ENCODE results near the gene MICOS13.
A peak's percentile ranks its signal among the peaks of the same experiment; 100 is the strongest.

Gene MICOS13

GRCh38 chr19:5680437-5681368 is at the start of gene MICOS13, which contains the start of gene HSD11B1L:
Gene MICOS13, minus strand, starts transcription at chr19:5680516. Its CDS starts 30 bp downstream, at chr19:5680486.
Gene HSD11B1L, plus strand, starts transcription at chr19:5681027. Its CDS starts 3,806 bp downstream, at chr19:5684833.
- in situ Hi-C loops (cut with MboI; ENCODE audit: low pct_unique_long_range_greater_than_20kb, low sequenced_read_pairs), result no loop called here
- peak; percentile 99 for DNase-seq

GRCh38 chr19:5727453-5728050 is 47.2 kb upstream of the MICOS13 start:
- in situ Hi-C loops (cut with MboI; ENCODE audit: low pct_unique_long_range_greater_than_20kb, low sequenced_read_pairs), result no loop called here
- no peak for DNase-seq

- peak; percentile 100 for DNase-seq
- in situ Hi-C loops (cut with MboI; ENCODE audit: low pct_unique_long_range_greater_than_20kb, low sequenced_read_pairs), result no loop called here
These were observed 39.9 kb upstream of the MICOS13 start, which contains the start of the genes CATSPERD and LONP1 for GRCh38 chr19:5719961-5720790. Gene CATSPERD, plus strand, starts transcription at chr19:5720637. Its CDS starts 101 bp downstream, at chr19:5720738. Gene LONP1, minus strand, starts transcription at chr19:5720146. Its CDS starts 14 bp downstream, at chr19:5720132.

GRCh38 chr19:5719274-5719960 is 39.1 kb upstream of the MICOS13 start:
- peak; percentile 32 for DNase-seq
- in situ Hi-C loops (cut with MboI; ENCODE audit: low pct_unique_long_range_greater_than_20kb, low sequenced_read_pairs), result no loop called here

GRCh38 chr19:5718579-5719273 is 38.4 kb upstream of the MICOS13 start:
- DNase-seq, result peak; percentile 84
- in situ Hi-C loops (cut with MboI; ENCODE audit: low pct_unique_long_range_greater_than_20kb, low sequenced_read_pairs), result no loop called here

- no peak for DNase-seq
These were observed 37.8 kb upstream of the MICOS13 start for GRCh38 chr19:5718037-5718578.

GRCh38 chr19:5717215-5717935 is 37.1 kb upstream of the MICOS13 start:
- DNase-seq, result no peak
- in situ Hi-C loops (cut with MboI; ENCODE audit: low pct_unique_long_range_greater_than_20kb, low sequenced_read_pairs), result no loop called here

More at GRCh38 chr19:5718037-5718578, 37.8 kb upstream of the MICOS13 start:
- in situ Hi-C loops (cut with MboI; ENCODE audit: low pct_unique_long_range_greater_than_20kb, low sequenced_read_pairs), result no loop called here

- no peak for DNase-seq
- in situ Hi-C loops (cut with MboI; ENCODE audit: low pct_unique_long_range_greater_than_20kb, low sequenced_read_pairs), result no loop called here
These were observed 34.5 kb upstream of the MICOS13 start for GRCh38 chr19:5714816-5715215.

GRCh38 chr19:5713228-5713627 is 32.9 kb upstream of the MICOS13 start:
- in situ Hi-C loops (cut with MboI; ENCODE audit: low pct_unique_long_range_greater_than_20kb, low sequenced_read_pairs), result no loop called here
- DNase-seq, result no peak

GRCh38 chr19:5711713-5712161 is 31.4 kb upstream of the MICOS13 start:
- in situ Hi-C loops (cut with MboI; ENCODE audit: low pct_unique_long_range_greater_than_20kb, low sequenced_read_pairs), result no loop called here
- DNase-seq, result no peak

- in situ Hi-C loops (cut with MboI; ENCODE audit: low pct_unique_long_range_greater_than_20kb, low sequenced_read_pairs), result no loop called here
- no peak for DNase-seq
These were observed 30.7 kb upstream of the MICOS13 start for GRCh38 chr19:5711025-5711424.

- in situ Hi-C loops (cut with MboI; ENCODE audit: low pct_unique_long_range_greater_than_20kb, low sequenced_read_pairs), result no loop called here
- no peak for DNase-seq
These were observed 27.6 kb upstream of the MICOS13 start for GRCh38 chr19:5707576-5708575.

GRCh38 chr19:5706876-5707573 is 26.7 kb upstream of the MICOS13 start:
- no peak for DNase-seq
- in situ Hi-C loops (cut with MboI; ENCODE audit: low pct_unique_long_range_greater_than_20kb, low sequenced_read_pairs), result no loop called here

GRCh38 chr19:5705552-5705951 is 25.2 kb upstream of the MICOS13 start:
- DNase-seq, result no peak
- in situ Hi-C loops (cut with MboI; ENCODE audit: low pct_unique_long_range_greater_than_20kb, low sequenced_read_pairs), result no loop called here

Measured in KBM-7 (cell line).